ENCODE results near the gene TAF4. TPM values are rescaled to one million over a fixed set of nuclear protein-coding genes. Genes with fewer than 3 reads are reported as not detected.

The TAF4 gene
- total RNA-seq, 1 experiment from 2014 or later = 64.3 TPM

- Mint-ChIP-seq H3K9me3 (ENCODE audit: low read depth, unreplicated experiment) (no peaks in the 10 kb centered on the region), H3K36me3 (ENCODE audit: insufficient read depth, unreplicated experiment) (peaks cover 34% of the 10 kb centered on the region), H3K27ac (ENCODE audit: unreplicated experiment) (no peak overlapping the region), H3K4me1 (ENCODE audit: low read depth, unreplicated experiment) (peaks cover 20% of the 10 kb centered on the region), H3K27me3 (ENCODE audit: unreplicated experiment) (no peaks in the 10 kb centered on the region), H3K4me3 (ENCODE audit: low read depth, unreplicated experiment) (no peak overlapping the region)
- intact Hi-C loops (cut with micrococcal nuclease; ENCODE audit: unreplicated experiment) = loop anchor here (5.0 kb wide), 1 partner anchor 108 kb away; the partner anchor contains the start of gene LSM14B
- no peak for DNase-seq
- no TSS peak for BruUV-seq (replicated peaks)
- TF ChIP-seq CTCF (IDR thresholded peaks at IDR 0.05; ENCODE audit: unreplicated experiment) = no peak
- CTCF ChIA-PET = no interaction called here
Observed at GRCh38 chr20:62014488-62014775, 51.2 kb downstream of the TAF4 start.

GRCh38 chr20:62012631-62013030 lies 53.0 kb downstream of the TAF4 start:
- H3K27me3 Mint-ChIP-seq (ENCODE audit: unreplicated experiment) = no peaks in the 10 kb centered on the region
- no peaks in the 10 kb centered on the region for H3K9me3 Mint-ChIP-seq (ENCODE audit: low read depth, unreplicated experiment)
- no TSS peak for BruUV-seq (replicated peaks)
- H3K36me3 Mint-ChIP-seq (ENCODE audit: insufficient read depth, unreplicated experiment) = peaks cover 48% of the 10 kb centered on the region
- no peak for DNase-seq
- no peak overlapping the region for H3K27ac Mint-ChIP-seq (ENCODE audit: unreplicated experiment)
- CTCF ChIA-PET = no interaction called here
- no peak overlapping the region for H3K4me3 Mint-ChIP-seq (ENCODE audit: low read depth, unreplicated experiment)
- peaks cover 20% of the 10 kb centered on the region for H3K4me1 Mint-ChIP-seq (ENCODE audit: low read depth, unreplicated experiment)
- TF ChIP-seq CTCF (IDR thresholded peaks at IDR 0.05; ENCODE audit: unreplicated experiment) = no peak
- intact Hi-C loops (cut with micrococcal nuclease; ENCODE audit: unreplicated experiment) = loop anchor here (5.0 kb wide), 1 partner anchor 110 kb away; the partner anchor contains the start of gene LSM14B

- Mint-ChIP-seq H3K9me3 (ENCODE audit: low read depth, unreplicated experiment) (no peaks in the 10 kb centered on the region), H3K4me1 (ENCODE audit: low read depth, unreplicated experiment) (peaks cover 20% of the 10 kb centered on the region), H3K4me3 (ENCODE audit: low read depth, unreplicated experiment) (no peak overlapping the region), H3K27me3 (ENCODE audit: unreplicated experiment) (no peaks in the 10 kb centered on the region), H3K36me3 (ENCODE audit: insufficient read depth, unreplicated experiment) (peaks cover 54% of the 10 kb centered on the region), H3K27ac (ENCODE audit: unreplicated experiment) (no peak overlapping the region)
- CTCF ChIA-PET = no interaction called here
- intact Hi-C loops (cut with micrococcal nuclease; ENCODE audit: unreplicated experiment) = loop anchor here (2.0 to 5.0 kb wide), 2 partner anchors 110 to 125 kb away; partner anchors contain the start of gene LSM14B
- no peak for DNase-seq
- TF ChIP-seq CTCF (IDR thresholded peaks at IDR 0.05; ENCODE audit: unreplicated experiment) = no peak
- BruUV-seq (replicated peaks) = no TSS peak
Observed at GRCh38 chr20:62011938-62012534, 53.6 kb downstream of the TAF4 start.

- peaks cover 20% of the 10 kb centered on the region for H3K4me1 Mint-ChIP-seq (ENCODE audit: low read depth, unreplicated experiment)
- DNase-seq = no peak
- no TSS peak for BruUV-seq (replicated peaks)
- H3K27ac Mint-ChIP-seq (ENCODE audit: unreplicated experiment) = no peak overlapping the region
- no peak overlapping the region for H3K4me3 Mint-ChIP-seq (ENCODE audit: low read depth, unreplicated experiment)
- CTCF ChIA-PET = interaction anchor here (0.6 to 1.8 kb wide), 6 partner anchors 53 to 130 kb away, joined by 3 to 7 read pairs (median 4); partner anchors contain the start of gene LSM14B
- TF ChIP-seq CTCF (IDR thresholded peaks at IDR 0.05; ENCODE audit: unreplicated experiment) = no peak
- no peaks in the 10 kb centered on the region for H3K27me3 Mint-ChIP-seq (ENCODE audit: unreplicated experiment)
- no peaks in the 10 kb centered on the region for H3K9me3 Mint-ChIP-seq (ENCODE audit: low read depth, unreplicated experiment)
- intact Hi-C loops (cut with micrococcal nuclease; ENCODE audit: unreplicated experiment) = loop anchor here (2.0 to 5.0 kb wide), 2 partner anchors 111 to 125 kb away; partner anchors contain the start of gene LSM14B
- H3K36me3 Mint-ChIP-seq (ENCODE audit: insufficient read depth, unreplicated experiment) = peaks cover 59% of the 10 kb centered on the region
Observed at GRCh38 chr20:62011403-62011790, 54.3 kb downstream of the TAF4 start.
